ENCODE measurements around the gene GON4L.
"Not testable (repeated sequence)": the region's sequence is repeated elsewhere in the genome, so short reads cannot be mapped to it uniquely, and the experiment has no call there.

DNA sequence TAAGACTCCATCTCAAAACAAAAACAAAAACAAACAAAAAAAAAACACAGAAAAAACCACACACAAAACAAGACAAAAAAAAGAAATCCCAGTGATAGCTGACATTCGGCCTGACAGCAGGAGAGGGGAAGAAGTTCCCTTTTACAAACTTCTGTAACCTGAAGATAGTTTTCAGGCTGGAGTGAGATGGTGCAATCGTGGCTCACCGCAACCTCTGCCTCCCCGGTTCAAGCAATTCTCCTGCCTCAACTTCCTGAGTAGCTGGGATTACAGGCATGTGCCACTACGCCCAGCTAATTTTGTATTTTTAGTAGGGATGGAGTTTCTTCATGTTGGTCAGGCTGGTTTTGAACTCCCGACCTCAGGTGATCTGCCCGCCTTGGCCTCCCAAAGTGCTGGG is 93.0 kb downstream of the GON4L start:
- TF ChIP-seq, protein P1, sequence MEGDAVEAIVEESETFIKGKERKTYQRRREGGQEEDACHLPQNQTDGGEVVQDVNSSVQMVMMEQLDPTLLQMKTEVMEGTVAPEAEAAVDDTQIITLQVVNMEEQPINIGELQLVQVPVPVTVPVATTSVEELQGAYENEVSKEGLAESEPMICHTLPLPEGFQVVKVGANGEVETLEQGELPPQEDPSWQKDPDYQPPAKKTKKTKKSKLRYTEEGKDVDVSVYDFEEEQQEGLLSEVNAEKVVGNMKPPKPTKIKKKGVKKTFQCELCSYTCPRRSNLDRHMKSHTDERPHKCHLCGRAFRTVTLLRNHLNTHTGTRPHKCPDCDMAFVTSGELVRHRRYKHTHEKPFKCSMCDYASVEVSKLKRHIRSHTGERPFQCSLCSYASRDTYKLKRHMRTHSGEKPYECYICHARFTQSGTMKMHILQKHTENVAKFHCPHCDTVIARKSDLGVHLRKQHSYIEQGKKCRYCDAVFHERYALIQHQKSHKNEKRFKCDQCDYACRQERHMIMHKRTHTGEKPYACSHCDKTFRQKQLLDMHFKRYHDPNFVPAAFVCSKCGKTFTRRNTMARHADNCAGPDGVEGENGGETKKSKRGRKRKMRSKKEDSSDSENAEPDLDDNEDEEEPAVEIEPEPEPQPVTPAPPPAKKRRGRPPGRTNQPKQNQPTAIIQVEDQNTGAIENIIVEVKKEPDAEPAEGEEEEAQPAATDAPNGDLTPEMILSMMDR (optimal IDR thresholded peaks at IDR 0.05 in 1 of 3, IDR thresholded peaks at IDR 0.05 in 1 of 3, conservative IDR thresholded peaks at IDR 0.05 in 1 of 3; ENCODE audit: extremely low read depth in 1 of 3, insufficient read depth in 2 of 3, low read length in 3 of 3) = not testable (repeated sequence)
- not testable (repeated sequence) for TF ChIP-seq EZH2 (IDR thresholded peaks at IDR 0.05; ENCODE audit: low read length)
